GM12872 (cell line): Measurements from ENCODE around the gene PYY.

Experiments used
- CTCF ChIP-seq: IDR thresholded peaks from 3 replicates; pipeline ENCODE4 v1.5.1; 2011; ENCODE audit warnings: low read depth, mild to moderate bottlenecking, low read length, moderate library complexity; ENCODE audit not compliant: insufficient read depth

The PYY gene

GRCh38 chr17:43906951-43907424 is 46.8 kb downstream of the PYY start:
- no peak for TF ChIP-seq CTCF

- TF ChIP-seq CTCF: no peak
These were observed 47.5 kb downstream of the PYY start for GRCh38 chr17:43905985-43906852.

- TF ChIP-seq CTCF: no peak
These were observed 48.2 kb downstream of the PYY start for GRCh38 chr17:43905400-43905984.
